ENCODE measurements around the gene LTBP1. TPM values are rescaled to one million over a fixed set of nuclear protein-coding genes. Genes with fewer than 3 reads are reported as not detected.

The LTBP1 gene
- total and polyA plus RNA-seq, 10 of the 15 experiments (the other 5 are each of a cell fraction or from before 2014, with no cell fraction given) = 0.01 to 0.28 (median 0.12) TPM; not detected in 2

- H3K27ac ChIP-seq (ENCODE audit: control insufficient read depth, insufficient read depth) = no peak overlapping the region
- H3K4me3 ChIP-seq = no peak overlapping the region
- ChIA-PET RAD21 (ENCODE audit: unreplicated experiment) (no interaction called here), SMC1A (ENCODE audit: uncharacterized antibody, unreplicated experiment) (no interaction called here), CTCF (no interaction called here), POLR2A (no interaction called here)
- no peak overlapping the region for H3K4me2 ChIP-seq (ENCODE audit: control insufficient read depth, insufficient read depth)
- ATAC-seq = no peak
- in situ Hi-C loops (cut with MboI) = no loop called here
- no peaks in the 10 kb centered on the region for H3K36me3 ChIP-seq (ENCODE audit: control insufficient read depth in 2 of 2, insufficient read depth in 2 of 2, low read length in 1 of 2)
- no peaks in the 10 kb centered on the region for H3K4me1 ChIP-seq (ENCODE audit: control insufficient read depth, insufficient read depth, low read length)
- no peak overlapping the region for H2AFZ ChIP-seq (ENCODE audit: control insufficient read depth, low read depth, low read length)
- H3K9me3 ChIP-seq (replicated peaks; ENCODE audit: control insufficient read depth, insufficient read depth, low read length) = no peaks in the 10 kb centered on the region
- H3K27me3 ChIP-seq (replicated peaks in 1 of 2; ENCODE audit: control insufficient read depth in 2 of 2, insufficient read depth in 2 of 2, low read length in 1 of 2) = peaks cover 0 to 2% of the 10 kb centered on the region in 2 experiments; a peak in 1 of 4 replicates
- FAIRE-seq = no peak
- no peak overlapping the region for H3K9ac ChIP-seq (ENCODE audit: control insufficient read depth, insufficient read depth, low read length)
- H4K20me1 ChIP-seq (ENCODE audit: control insufficient read depth, insufficient read depth) = no peaks in the 10 kb centered on the region
- no TSS peak for BruUV-seq (replicated peaks)
- intact Hi-C loops (cut with micrococcal nuclease; ENCODE audit: unreplicated experiment) = no loop called here
- DNase-seq (ENCODE audit: low read depth, low spot score) = no peak
- WGBS (ENCODE audit: insufficient coverage, insufficient replicate concordance, low lambda C conversion rate, missing lambda C conversion rate) = 28% methylated on average over 5 of the region's 5 CpGs
- H3K79me2 ChIP-seq (ENCODE audit: control insufficient read depth, insufficient read depth, low read length) = no peaks in the 10 kb centered on the region
- TF ChIP-seq KLF5 (IDR thresholded peaks at IDR 0.05; ENCODE audit: partially characterized antibody) (no peak), STAT1 (conservative IDR thresholded peaks at IDR 0.05) (no peak), RAD51 (IDR thresholded peaks at IDR 0.05) (no peak), CEBPB (IDR thresholded peaks at IDR 0.05; ENCODE audit: borderline replicate concordance in 1 of 2, low read depth in 2 of 2, low read length in 2 of 2) (no peak), EZH2 (IDR thresholded peaks at IDR 0.05; ENCODE audit: borderline replicate concordance, control insufficient read depth, low read depth, low read length) (no peak), KAT2A (conservative IDR thresholded peaks at IDR 0.05; ENCODE audit: control insufficient read depth, low read depth, low read length) (no peak), GATAD2B (conservative IDR thresholded peaks at IDR 0.05; ENCODE audit: low read depth) (no peak), SMAD5 (IDR thresholded peaks at IDR 0.05; ENCODE audit: low read depth) (no peak), SRF (IDR thresholded peaks at IDR 0.05; ENCODE audit: low read depth in 2 of 2, low read length in 2 of 2) (no peak)
- TF ChIP-seq, protein P1, sequence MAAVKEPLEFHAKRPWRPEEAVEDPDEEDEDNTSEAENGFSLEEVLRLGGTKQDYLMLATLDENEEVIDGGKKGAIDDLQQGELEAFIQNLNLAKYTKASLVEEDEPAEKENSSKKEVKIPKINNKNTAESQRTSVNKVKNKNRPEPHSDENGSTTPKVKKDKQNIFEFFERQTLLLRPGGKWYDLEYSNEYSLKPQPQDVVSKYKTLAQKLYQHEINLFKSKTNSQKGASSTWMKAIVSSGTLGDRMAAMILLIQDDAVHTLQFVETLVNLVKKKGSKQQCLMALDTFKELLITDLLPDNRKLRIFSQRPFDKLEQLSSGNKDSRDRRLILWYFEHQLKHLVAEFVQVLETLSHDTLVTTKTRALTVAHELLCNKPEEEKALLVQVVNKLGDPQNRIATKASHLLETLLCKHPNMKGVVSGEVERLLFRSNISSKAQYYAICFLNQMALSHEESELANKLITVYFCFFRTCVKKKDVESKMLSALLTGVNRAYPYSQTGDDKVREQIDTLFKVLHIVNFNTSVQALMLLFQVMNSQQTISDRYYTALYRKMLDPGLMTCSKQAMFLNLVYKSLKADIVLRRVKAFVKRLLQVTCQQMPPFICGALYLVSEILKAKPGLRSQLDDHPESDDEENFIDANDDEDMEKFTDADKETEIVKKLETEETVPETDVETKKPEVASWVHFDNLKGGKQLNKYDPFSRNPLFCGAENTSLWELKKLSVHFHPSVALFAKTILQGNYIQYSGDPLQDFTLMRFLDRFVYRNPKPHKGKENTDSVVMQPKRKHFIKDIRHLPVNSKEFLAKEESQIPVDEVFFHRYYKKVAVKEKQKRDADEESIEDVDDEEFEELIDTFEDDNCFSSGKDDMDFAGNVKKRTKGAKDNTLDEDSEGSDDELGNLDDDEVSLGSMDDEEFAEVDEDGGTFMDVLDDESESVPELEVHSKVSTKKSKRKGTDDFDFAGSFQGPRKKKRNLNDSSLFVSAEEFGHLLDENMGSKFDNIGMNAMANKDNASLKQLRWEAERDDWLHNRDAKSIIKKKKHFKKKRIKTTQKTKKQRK (IDR thresholded peaks at IDR 0.05; ENCODE audit: low read depth, low read length) = no peak
- TF ChIP-seq, protein P2, sequence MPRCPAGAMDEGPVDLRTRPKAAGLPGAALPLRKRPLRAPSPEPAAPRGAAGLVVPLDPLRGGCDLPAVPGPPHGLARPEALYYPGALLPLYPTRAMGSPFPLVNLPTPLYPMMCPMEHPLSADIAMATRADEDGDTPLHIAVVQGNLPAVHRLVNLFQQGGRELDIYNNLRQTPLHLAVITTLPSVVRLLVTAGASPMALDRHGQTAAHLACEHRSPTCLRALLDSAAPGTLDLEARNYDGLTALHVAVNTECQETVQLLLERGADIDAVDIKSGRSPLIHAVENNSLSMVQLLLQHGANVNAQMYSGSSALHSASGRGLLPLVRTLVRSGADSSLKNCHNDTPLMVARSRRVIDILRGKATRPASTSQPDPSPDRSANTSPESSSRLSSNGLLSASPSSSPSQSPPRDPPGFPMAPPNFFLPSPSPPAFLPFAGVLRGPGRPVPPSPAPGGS (IDR thresholded peaks at IDR 0.05; ENCODE audit: borderline replicate concordance, insufficient read depth, low read depth, low read length, poor library complexity, severe bottlenecking) = no peak
Observed at GRCh38 chr2:33190393-33190937, 243.7 kb downstream of the LTBP1 start.

Data from GM12878 (cell line).